HUES48 (cell line): ENCODE measurements around the gene PCDHGB6.
"Not testable (repeated sequence)": the region's sequence is repeated elsewhere in the genome, so short reads cannot be mapped to it uniquely, and the experiment has no call there.

ENCODE experiments used
- H3K27ac ChIP-seq: one replicate; pipeline ENCODE4 v1.7.0; 2013; ENCODE audit warnings: low read depth, low read length, inconsistent platforms
- H3K27me3 ChIP-seq: 2 replicates; pipeline ENCODE4 v1.6.1; 2013; ENCODE audit warnings: mild to moderate bottlenecking, low read length; ENCODE audit not compliant: control insufficient read depth, insufficient read depth
- H3K36me3 ChIP-seq: 2 replicates; pipeline ENCODE4 v1.6.1; 2013; ENCODE audit warnings: low read length; ENCODE audit not compliant: control insufficient read depth, insufficient read depth
- H3K4me1 ChIP-seq: 2 replicates; pipeline ENCODE4 v1.6.1; 2013; ENCODE audit warnings: mild to moderate bottlenecking, low read length; ENCODE audit not compliant: control insufficient read depth, insufficient read depth
- H3K4me3 ChIP-seq: 2 replicates; pipeline ENCODE4 v1.5.1; 2013; ENCODE audit warnings: mild to moderate bottlenecking, low read depth, low read length
- H3K9ac ChIP-seq: 2 replicates; pipeline ENCODE4 v1.6.1; 2013; ENCODE audit warnings: mild to moderate bottlenecking, low read depth, low read length, moderate library complexity
- H3K9me3 ChIP-seq: 2 replicates; pipeline ENCODE4 v1.6.1; 2013; ENCODE audit warnings: low read length; ENCODE audit not compliant: control insufficient read depth, insufficient read depth

PCDHGB6 gene

DNA sequence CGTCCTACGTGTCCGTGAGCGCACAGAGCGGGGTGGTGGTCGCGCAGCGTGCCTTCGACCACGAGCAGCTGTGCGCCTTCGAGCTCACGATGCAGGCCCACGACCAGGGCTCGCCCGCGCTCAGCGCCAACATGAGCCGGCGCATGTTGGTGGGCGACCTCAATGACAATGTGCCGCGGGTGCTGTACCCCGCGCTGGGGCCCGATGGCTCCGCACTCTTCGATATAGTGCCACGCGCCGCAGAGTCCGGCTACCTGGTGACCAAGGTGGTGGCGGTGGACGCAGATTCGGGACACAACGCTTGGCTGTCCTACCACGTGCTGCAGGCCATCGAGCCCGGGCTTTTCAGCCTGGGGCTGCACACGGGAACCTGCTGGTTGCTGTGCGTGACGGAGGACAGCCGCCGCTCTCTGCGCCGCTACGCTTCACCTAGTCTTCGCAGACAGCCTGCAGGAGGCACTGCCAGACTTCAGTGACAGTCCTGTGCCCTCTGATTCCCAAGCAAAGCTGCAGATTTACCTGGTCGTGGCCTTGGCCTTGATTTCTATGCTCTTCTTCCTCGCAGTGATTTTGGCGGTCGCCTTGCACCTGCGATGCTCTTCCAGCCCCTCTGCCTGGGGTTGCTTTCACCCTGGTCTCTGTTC lies 20.1 kb downstream of the PCDHGB6 start:
- H3K27ac ChIP-seq = no peak overlapping the region
- no peaks in the 10 kb centered on the region for H3K4me1 ChIP-seq
- peaks cover 61% of the 10 kb centered on the region for H3K9me3 ChIP-seq
- 0 out of 2 replicates have a peak, but pooled peaks cover 4% of the 10 kb centered on the region for H3K36me3 ChIP-seq
- H3K4me3 ChIP-seq = no peak overlapping the region
- no peaks in the 10 kb centered on the region for H3K27me3 ChIP-seq
- H3K9ac ChIP-seq = no peak overlapping the region

DNA sequence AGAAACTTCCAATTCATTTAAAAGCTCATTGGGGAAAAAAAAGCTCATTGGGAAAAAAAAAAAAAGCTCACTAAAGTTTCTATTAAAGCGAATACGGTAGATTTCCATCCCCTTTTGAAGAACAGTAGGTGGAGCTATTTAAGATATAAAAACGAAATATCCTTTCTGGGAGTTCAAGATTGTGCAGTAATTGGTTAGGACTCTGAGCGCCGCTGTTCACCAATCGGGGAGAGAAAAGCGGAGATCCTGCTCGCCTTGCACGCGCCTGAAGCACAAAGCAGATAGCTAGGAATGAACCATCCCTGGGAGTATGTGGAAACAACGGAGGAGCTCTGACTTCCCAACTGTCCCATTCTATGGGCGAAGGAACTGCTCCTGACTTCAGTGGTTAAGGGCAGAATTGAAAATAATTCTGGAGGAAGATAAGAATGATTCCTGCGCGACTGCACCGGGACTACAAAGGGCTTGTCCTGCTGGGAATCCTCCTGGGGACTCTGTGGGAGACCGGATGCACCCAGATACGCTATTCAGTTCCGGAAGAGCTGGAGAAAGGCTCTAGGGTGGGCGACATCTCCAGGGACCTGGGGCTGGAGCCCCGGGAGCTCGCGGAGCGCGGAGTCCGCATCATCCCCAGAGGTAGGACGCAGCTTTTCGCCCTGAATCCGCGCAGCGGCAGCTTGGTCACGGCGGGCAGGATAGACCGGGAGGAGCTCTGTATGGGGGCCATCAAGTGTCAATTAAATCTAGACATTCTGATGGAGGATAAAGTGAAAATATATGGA lies 22.7 kb downstream of the PCDHGB6 start, which contains the start of gene PCDHGA12:
TSS of gene PCDHGA12 (plus strand) at position 176 of the 782 bp plus-strand sequence. CDS start at position 429, 253 bp downstream.
- no peak within 1 kb of the TSS for H3K4me3 ChIP-seq
- no peaks in the 10 kb centered on the region for H3K4me1 ChIP-seq
- 0 out of 2 replicates have a peak, but pooled peaks cover 4% of the 10 kb centered on the region for H3K36me3 ChIP-seq
- peaks cover 51% of the 10 kb centered on the region for H3K9me3 ChIP-seq
- no peaks in the 10 kb centered on the region for H3K27me3 ChIP-seq
- H3K9ac ChIP-seq = no peak within 1 kb of the TSS
- no peak within 1 kb of the TSS for H3K27ac ChIP-seq

DNA sequence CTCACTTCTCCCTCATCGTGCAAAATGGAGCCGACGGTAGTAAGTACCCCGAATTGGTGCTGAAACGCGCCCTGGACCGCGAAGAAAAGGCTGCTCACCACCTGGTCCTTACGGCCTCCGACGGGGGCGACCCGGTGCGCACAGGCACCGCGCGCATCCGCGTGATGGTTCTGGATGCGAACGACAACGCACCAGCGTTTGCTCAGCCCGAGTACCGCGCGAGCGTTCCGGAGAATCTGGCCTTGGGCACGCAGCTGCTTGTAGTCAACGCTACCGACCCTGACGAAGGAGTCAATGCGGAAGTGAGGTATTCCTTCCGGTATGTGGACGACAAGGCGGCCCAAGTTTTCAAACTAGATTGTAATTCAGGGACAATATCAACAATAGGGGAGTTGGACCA lies 23.5 kb downstream of the PCDHGB6 start:
- Histone ChIP-seq H3K9ac (no peak overlapping the region), H3K4me3 (no peak overlapping the region), H3K9me3 (peaks cover 51% of the 10 kb centered on the region)

DNA sequence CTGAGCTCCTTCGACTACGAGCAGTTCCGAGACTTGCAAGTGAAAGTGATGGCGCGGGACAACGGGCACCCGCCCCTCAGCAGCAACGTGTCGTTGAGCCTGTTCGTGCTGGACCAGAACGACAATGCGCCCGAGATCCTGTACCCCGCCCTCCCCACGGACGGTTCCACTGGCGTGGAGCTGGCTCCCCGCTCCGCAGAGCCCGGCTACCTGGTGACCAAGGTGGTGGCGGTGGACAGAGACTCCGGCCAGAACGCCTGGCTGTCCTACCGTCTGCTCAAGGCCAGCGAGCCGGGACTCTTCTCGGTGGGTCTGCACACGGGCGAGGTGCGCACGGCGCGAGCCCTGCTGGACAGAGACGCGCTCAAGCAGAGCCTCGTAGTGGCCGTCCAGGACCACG lies 24.5 kb downstream of the PCDHGB6 start:
- H3K27ac ChIP-seq, H3K36me3 ChIP-seq, H3K4me1 ChIP-seq, H3K27me3 ChIP-seq, H3K4me3 ChIP-seq, H3K9ac ChIP-seq: not testable (repeated sequence)
- peaks cover 41% of the 10 kb centered on the region for H3K9me3 ChIP-seq

More for the DNA sequence above, 23.5 kb downstream of the PCDHGB6 start:
- Histone ChIP-seq H3K36me3 (0 out of 2 replicates have a peak, but pooled peaks cover 3% of the 10 kb centered on the region), H3K27ac (no peak overlapping the region), H3K4me1 (no peaks in the 10 kb centered on the region), H3K27me3 (no peaks in the 10 kb centered on the region)

DNA sequence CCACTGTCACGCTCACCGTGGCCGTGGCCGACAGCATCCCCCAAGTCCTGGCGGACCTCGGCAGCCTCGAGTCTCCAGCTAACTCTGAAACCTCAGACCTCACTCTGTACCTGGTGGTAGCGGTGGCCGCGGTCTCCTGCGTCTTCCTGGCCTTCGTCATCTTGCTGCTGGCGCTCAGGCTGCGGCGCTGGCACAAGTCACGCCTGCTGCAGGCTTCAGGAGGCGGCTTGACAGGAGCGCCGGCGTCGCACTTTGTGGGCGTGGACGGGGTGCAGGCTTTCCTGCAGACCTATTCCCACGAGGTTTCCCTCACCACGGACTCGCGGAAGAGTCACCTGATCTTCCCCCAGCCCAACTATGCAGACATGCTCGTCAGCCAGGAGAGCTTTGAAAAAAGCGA lies 24.9 kb downstream of the PCDHGB6 start:
- not testable (repeated sequence) for H3K27ac ChIP-seq, H3K9ac ChIP-seq, H3K4me3 ChIP-seq, H3K27me3 ChIP-seq, H3K36me3 ChIP-seq, H3K4me1 ChIP-seq
- peaks cover 37% of the 10 kb centered on the region for H3K9me3 ChIP-seq

DNA sequence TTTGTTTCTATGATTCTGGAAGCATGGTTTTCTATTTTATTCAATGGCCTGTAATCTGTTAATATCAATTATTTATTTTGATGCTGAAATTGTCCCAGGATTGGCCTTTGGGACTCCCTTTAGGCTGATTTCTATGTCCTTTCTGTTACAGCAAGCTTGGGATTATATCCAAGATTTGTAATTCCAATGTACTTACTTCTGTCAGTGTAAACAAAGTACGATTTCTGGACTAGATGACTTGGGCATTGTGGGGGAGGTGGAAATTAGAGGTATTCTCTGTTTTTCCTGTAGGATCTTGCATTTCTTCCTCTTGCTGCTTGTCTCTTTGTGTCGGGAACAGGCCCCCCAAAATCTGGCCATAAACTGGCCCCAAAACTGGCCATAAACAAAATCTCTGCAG lies 26.2 kb downstream of the PCDHGB6 start:
- Histone ChIP-seq H3K9me3 (peaks cover 27% of the 10 kb centered on the region), H3K36me3 (no peaks in the 10 kb centered on the region), H3K4me3 (no peak overlapping the region), H3K27me3 (no peaks in the 10 kb centered on the region), H3K27ac (no peak overlapping the region), H3K9ac (no peak overlapping the region), H3K4me1 (no peaks in the 10 kb centered on the region)

DNA sequence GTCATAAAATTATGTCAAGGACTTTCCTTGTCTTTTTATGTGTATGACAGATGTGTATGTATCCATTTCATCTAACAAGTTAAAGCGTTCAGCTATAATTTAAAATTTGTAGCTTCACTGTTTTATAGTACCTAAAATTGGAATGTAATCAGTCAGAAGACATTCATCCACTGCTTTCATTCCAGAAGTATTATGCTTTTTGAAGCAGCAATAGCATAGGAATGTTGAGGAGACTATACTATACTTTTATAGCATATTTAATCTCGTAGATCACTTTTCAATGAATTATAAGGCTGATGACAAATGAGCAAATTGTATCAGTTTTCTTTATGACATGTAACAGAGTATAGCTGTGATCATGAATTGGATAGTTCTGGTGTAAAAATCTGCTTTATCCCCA lies 29.4 kb downstream of the PCDHGB6 start:
- no peak overlapping the region for H3K4me3 ChIP-seq
- H3K36me3 ChIP-seq = no peaks in the 10 kb centered on the region
- H3K4me1 ChIP-seq = peaks cover 4% of the 10 kb centered on the region; the same call in 1 of the 2 replicates
- H3K27ac ChIP-seq = no peak overlapping the region
- no peak overlapping the region for H3K9ac ChIP-seq
- no peaks in the 10 kb centered on the region for H3K27me3 ChIP-seq
- peaks cover 2% of the 10 kb centered on the region for H3K9me3 ChIP-seq

DNA sequence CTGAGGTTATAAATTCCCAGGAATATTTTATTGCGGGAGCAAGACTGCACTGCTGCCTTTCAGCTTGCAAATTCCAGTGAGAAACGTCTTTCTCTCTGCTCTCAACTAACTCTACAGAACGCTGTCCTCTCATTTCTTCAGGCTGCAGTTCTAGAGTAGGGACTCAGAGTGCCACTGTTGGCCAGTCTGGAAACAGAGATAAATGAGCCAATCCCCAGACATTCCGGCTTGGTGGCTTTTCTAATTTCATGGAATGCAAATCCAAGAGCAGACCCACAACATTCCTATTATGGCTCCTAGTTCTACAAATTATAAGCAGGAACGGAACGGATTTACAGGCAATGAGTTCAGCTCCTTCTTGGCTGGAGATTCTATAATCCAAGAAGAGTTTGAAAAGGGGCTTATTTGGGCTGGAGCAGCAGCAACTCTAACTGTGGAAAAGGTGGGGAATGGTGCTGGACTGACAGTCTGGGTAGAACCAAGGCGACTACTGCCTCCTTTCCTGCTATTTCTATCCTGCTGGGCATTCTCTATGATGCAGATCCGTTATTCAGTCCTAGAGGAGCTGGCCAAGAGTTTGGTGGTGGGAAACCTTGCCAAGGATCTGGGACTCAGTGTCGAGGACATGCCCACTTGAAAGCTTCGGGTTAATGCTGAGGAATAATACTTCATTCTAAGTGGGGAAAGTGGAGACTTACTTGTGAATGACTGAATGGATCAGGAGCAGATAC lies 31.8 kb downstream of the PCDHGB6 start:
- H3K27ac ChIP-seq = no peak overlapping the region
- H3K9ac ChIP-seq = no peak overlapping the region
- no peak overlapping the region for H3K4me3 ChIP-seq
- no peaks in the 10 kb centered on the region for H3K36me3 ChIP-seq
- peaks cover 4% of the 10 kb centered on the region; the same call in 1 of the 2 replicates for H3K4me1 ChIP-seq
- 0 out of 2 replicates have a peak, but pooled peaks cover 2% of the 10 kb centered on the region for H3K9me3 ChIP-seq
- H3K27me3 ChIP-seq = no peaks in the 10 kb centered on the region

DNA sequence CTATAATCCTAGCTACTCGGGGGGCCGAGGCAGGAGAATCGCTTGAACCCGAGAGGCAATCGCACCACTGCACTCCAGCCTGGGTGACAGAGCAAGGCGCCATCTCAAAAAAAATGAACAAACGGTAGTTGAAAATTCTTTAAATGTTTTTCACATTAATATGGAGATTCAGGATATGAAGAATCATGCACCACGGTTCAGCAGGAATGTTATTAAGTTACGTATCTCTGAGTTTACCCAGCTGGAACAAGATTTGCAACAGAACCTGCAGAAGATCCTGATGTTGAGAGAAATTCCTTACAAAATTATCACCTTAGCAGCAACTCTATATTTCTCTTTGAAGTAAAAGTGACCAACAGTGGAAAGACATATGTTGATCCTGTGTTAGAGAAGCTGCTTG lies 32.5 kb downstream of the PCDHGB6 start:
- H3K27me3 ChIP-seq = no peaks in the 10 kb centered on the region
- H3K4me3 ChIP-seq = no peak overlapping the region
- peaks cover 4% of the 10 kb centered on the region; the same call in 1 of the 2 replicates for H3K4me1 ChIP-seq
- no peaks in the 10 kb centered on the region for H3K36me3 ChIP-seq
- H3K9ac ChIP-seq = no peak overlapping the region
- H3K27ac ChIP-seq = no peak overlapping the region
- H3K9me3 ChIP-seq = 0 out of 2 replicates have a peak, but pooled peaks cover 2% of the 10 kb centered on the region

DNA sequence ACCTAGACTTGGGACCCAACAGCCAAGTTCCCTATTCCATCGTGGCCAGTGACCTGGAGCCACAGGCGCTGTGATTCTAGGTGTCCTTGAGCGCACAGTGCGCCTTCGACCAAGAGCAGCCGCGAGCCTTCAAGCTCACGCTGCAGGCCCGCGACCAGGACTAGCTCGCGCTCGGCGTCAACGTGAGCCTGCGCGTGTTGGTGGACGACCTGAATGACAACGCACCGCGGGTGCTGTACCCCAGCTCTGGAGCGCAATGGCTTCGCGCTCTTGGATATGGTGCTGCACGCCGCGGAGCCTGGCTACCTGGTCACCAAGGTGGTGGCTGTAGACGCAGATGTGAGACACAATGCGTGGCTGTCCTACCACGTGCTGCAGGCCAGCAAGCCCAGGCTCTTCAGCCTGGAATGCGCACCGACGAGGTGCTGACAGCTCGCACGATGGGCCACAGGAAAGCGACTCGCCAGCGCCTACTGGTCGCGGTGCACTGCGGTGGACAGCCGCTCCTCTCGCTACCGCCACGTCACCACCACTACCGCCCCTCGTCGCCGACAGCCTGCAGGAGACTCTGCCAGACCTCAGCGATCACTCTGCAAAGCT lies 33.9 kb downstream of the PCDHGB6 start:
- Histone ChIP-seq H3K9ac (no peak overlapping the region), H3K4me1 (peaks cover 4% of the 10 kb centered on the region; the same call in 1 of the 2 replicates), H3K27ac (no peak overlapping the region), H3K4me3 (no peak overlapping the region), H3K27me3 (no peaks in the 10 kb centered on the region), H3K9me3 (no peaks in the 10 kb centered on the region), H3K36me3 (no peaks in the 10 kb centered on the region)
